NCI-H1417 treated with DMSO at 0.1 percent for 48 hours (cell line): ENCODE results near the gene BHLHE23.
"Not testable (repeated sequence)": the region's sequence is repeated elsewhere in the genome, so short reads cannot be mapped to it uniquely, and the experiment has no call there.

Experiments used
- DNase-seq: peaks from one replicate; lab custom pipeline; 2025; lab: John Stamatoyannopoulos, UW

BHLHE23 gene

GRCh38 chr20:63043348-63044203 is 36.8 kb upstream of the BHLHE23 start:
- DNase-seq = no peak

GRCh38 chr20:63042448-63043071 is 35.8 kb upstream of the BHLHE23 start:
- no peak for DNase-seq

DNA sequence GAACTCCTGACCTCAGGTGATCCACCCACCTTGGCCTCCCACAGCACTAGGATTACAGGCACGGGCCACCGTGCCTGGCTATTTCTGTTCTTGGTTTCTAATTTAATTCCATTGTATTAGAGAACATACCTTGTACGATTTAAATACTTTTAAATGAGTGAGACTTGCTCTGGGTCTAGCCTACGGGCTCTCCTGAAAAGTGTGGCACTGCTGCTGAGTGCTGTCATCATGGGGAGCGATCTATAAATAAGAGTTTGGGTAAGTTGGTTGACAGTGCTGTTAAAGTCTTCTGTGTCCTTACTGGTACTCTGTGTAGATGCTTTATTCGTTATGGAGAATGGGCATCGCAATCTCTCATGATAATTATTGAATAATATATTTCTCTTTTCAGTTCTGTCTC is 35.0 kb upstream of the BHLHE23 start:
- no peak for DNase-seq

DNA sequence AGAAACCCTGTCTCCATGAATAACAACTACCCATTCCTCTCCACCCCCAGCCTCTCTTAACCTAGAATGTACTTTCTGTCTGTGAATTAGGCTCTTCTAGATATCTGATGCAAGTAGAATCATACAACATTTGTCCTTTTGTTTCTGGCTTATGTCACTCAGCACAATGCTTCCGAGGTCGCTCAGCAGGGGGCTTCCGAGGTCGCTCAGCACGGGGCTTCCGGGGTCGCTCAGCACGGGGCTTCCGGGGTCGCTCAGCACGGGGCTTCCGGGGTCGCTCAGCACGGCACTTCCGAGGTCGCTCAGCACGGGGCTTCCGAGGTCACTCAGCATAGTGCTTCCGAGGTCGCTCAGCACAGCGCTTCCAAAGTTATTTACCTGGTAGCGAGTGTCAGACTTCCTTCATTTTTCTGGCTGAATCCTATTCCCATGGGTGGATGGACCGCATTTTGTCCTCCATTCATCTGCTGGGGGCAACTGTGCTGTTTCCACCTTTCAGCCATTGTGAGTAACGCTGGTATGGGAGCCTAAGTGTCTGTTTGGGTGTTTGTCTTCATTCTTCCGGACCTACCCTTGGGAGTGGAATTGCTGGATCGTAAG is 31.0 kb upstream of the BHLHE23 start:
- DNase-seq = no peak

- no peak for DNase-seq
Observed at GRCh38 chr20:63036291-63036690, 29.5 kb upstream of the BHLHE23 start.

- no peak for DNase-seq
Observed at GRCh38 chr20:63035603-63036185, 28.9 kb upstream of the BHLHE23 start.

DNA sequence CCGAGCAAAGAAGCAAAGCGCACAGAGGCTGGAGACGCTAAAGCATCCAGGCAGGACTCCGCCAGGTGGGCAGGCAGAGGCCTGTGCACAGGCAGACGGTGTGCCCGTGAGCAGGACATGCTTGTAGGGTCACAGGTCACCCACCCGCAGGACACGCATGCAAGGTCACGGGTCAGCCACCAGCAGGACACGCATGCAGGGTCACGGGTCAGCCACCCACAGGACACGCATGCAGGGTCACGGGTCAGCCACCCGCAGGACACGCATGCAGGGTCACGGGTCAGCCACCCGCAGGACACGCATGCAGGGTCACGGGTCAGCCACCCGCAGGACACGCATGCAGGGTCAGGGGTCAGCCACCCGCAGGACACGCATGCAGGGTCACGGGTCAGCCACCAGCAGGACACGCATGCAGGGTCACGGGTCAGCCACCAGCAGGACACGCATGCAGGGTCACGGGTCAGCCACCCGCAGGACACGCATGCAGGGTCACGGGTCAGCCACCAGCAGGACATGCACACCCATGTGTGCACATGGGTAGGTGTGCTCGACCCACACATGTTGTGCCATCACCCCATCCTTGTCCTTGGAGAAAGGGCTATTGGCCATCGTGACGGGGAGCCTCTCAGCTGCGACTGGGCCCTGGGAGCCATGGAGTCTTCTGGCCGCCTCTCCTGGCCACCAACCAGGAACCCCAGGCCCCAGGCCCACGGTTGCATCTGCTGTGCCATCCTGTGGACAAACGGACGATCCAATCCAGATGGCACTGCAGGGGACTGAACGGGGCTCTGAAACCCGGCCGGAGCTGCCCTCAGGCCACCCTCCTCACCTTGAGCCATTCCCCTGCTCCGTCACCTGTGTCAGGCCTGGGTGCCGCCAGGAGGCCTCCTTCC is 28.2 kb upstream of the BHLHE23 start:
- DNase-seq = not testable (repeated sequence)

DNA sequence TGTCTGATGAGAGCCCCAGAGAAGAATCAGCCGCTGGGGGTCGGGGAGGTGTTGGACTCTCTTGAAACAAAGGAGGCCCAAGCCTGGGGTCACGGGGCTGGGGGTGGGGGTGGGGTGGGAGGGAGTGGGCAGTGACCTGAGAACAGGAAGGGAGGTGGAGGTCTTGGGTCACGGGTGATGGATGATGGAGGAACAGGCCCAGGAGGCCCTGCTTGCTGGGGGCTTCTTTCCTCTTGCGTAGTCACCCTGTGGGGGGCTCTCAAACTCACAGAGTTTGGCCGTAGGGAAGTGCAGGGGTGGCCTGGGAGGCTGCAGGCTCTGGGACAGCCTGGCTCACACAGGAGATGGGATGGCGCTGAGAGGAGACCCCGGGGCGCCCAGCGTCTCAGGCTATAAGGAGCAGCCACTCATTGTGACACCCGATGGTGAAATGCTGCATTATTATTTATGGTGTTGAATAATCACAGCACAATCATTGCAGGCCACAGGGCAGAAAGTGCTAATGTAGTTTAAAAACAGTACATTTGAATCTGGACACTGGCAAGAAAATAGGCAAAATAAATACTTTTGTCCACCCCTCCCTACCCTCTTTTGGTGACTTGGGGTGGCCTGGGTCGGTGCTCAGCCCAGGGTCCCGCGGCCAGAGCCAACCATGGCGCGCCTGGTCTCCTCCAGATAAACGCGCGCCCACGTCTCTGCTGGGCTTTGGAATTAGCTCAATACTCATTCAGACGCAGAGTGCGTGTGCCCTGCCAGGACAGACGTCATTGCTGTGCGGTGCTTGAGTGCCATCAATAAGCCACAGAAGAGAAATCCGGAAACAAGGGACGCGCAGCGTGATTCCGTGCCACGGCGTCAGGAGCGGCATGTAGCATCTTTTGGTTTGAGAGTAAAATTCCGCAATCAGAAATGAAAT is 27.3 kb upstream of the BHLHE23 start:
- DNase-seq = no peak

DNA sequence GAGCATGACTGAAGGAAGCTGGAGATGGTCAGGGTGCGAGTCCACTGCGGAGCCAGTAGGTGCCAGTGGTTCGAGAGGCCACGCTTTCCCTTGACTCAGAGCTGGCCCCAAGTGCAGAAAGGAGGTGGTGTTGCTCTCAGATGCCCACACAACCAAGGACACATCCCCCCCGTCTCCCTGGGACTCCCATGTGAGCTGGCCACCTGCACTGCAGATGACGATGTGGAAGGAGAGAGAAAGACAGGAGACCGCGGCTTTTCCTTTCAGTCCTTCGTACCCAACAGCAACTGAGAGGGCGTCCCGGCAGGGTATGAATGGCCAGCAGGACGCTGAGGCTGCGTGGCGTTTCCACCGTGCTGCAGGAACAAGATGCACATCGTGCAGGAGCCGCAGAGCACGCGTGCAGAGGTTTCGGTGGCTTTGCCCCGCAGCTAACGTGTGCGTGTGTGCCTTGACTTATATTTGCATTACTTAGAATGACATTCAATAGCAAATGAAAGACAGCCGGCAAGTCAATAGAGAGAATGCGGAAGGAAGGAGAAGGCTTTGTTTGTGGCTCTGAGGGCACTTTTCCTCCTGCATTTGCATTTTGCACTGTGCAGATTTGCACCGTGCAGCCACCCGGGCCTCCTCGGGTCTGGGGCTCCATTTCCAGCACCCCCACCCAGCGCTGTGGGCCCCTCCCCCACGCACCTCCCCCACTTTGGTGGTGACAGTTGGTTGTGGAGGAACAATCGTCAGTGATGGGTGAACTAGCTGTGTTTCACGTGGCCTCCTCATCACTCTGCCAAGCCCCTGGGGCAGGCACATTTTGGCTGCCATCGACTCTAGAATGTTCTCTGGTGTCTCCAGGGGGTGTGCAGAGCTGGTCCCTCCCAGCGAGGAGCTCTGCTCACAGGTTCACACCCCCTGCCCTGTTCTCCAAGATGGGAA is 26.4 kb upstream of the BHLHE23 start:
- DNase-seq = no peak

DNA sequence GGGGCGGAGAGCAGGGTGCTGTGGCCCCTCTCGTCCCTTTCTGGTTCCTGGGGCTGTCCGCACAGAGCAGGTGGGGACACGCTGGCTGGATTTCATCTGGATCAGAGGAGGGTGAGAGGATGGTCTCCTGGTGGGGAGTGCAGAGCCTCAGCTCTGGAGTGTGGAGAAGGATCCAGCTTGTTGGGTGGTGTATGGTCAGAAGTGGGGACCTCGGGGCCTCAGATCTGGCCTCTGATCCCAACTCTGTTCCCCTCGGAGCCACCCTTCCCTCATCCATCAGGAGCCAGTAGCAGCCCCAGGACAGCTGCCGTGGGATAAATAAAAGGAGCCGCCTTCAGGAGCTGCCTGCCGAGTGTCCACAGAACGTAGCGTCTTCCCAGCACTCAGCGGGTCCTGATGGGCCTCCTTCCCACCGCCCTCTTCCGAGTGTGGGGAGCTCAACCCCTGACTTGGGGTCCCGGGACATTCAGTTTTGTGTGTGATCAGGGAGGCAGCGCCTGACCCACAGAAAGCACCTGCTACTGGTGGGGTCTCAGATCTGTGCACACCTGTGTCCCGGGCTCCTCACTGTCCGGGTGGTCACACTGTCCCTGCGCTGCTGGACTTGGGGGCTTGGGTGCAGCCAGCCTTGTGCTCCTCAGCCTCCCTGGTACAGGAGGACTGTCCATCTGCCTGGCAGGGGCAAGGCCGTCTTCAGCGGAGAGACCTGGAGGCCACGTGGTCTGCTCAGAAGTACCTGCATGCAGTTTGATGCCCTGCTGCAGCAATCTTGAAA is 25.4 kb upstream of the BHLHE23 start:
- DNase-seq = no peak

DNA sequence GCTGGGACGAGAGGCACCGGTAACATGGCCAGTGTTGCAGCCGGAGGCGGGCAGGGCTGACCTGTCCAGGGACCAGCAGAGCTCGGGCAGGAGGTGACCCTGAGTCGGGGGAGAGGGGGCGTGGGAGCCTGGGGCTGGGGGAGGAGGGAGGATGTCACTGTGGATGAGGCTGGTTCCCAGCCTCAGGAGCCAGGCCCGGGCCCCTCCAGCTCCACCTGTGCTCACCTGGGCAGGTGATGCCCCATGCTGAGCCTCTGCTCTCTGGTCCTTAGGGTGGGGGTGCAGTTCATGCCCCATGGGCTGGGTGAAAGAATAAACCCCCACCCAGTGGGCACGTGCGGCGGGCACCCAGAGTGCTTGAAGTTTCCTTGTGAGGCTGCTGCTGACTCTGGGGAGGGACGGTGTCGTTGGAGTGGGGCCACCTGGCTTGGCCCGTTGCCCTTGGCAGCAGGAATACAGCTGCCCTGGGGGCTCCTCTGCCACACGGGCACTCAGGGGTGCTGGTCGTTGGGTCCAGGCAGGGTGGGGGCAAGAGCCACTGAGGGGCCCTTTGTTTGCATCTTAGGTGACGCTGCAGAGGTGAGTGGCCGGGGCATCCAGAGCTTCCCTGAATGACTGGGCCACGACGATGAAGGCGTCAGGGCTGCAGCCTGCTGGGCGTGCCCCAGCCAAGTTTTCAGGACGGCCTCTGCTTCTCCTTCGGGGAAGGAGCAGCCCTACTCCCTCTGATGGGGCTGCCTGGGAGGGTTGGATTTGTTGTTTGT is 24.7 kb upstream of the BHLHE23 start:
- no peak for DNase-seq

DNA sequence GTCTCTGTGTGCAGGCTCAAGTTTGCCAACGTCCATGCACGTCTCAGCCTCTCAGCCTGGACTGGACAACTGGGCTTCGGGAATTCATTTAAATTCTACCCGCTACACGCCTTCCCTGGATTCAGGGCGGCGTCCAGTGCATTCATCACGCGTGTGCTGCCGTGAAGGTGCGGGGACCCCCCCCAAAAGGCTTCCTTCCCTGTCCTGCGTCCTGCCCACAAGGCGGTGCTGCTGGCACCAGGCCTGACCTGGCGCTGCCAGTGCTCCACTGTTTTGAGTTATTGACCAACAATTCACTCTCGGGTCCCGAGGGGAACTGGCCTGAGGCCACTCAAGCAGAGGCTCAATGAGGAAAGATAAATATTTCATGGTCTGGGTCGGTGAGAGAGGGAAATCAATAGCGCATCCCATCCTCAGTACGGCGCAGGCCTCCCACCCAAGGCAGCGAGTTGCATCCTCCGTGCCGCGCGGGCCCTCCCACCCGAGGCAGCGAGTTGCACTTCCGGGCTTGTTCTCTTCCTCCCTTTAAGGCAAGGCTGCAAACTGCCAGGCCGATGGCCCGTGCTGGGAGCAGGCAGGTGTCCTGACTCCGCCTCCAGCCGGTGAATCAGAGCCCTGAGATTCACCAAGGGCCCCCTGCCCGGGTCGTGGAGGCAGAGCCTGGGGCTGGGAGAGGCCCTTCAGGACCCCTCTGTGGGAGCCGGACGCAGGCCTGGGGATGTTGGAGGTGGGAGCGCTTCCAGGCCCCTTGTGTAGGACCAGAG is 22.8 kb upstream of the BHLHE23 start:
- DNase-seq = no peak

DNA sequence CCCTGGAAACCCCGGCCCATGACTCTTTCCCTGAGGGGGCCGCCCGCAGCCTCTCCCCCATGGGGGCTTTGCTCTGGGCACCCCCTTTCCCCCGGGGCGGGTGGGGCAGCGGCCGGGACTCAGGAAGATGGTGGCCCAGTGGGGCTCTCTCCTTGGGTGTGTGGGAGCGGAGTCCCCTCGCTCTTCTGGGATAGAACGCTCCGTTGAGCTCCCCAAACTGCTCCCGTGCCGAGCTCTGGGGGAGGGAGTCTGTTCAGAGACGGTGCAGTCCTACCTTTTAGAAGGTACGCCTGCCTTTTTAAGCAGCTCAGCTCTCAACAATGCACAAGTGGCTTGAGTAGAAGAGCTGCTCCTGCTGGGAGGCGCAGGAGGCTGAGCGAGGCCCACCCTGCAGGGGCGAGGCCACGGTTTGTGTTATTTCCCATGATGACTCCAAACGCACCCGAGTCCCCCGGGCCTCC is 21.7 kb upstream of the BHLHE23 start:
- no peak for DNase-seq

GRCh38 chr20:63027922-63028389 is 21.2 kb upstream of the BHLHE23 start:
- DNase-seq = no peak

DNA sequence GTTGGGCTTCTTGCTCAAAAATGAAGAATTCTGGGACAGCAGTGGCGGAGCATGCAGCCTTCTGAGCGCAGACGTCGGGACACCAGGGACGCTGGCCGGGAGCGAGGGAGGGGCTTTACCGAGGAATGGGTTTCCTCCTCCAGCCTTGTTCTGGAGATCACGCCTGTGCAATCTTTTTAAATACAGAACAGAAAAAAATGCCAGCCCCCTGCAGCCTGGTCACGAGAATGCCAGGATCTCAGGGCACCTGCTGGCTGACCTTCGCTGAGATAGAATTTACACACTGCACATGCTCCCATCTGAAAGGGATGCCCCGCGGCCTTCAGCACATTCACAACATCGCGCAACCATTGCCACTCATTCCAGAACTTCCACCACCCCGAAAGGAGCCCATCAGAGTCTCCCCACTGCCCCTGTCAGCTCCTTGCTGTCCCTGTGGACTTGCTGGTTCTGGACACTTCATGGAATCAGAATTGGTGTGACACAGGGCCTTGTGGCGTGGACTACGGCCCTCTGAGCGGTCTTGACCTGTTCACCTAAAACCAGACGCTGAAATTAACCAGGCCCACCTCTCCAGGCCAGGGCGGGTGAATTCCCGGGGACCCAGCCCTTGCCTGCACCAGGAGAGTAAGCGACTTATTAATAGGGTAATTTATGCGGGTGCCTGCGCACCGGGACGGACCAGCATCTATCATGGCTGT is 20.6 kb upstream of the BHLHE23 start:
- DNase-seq = no peak

DNA sequence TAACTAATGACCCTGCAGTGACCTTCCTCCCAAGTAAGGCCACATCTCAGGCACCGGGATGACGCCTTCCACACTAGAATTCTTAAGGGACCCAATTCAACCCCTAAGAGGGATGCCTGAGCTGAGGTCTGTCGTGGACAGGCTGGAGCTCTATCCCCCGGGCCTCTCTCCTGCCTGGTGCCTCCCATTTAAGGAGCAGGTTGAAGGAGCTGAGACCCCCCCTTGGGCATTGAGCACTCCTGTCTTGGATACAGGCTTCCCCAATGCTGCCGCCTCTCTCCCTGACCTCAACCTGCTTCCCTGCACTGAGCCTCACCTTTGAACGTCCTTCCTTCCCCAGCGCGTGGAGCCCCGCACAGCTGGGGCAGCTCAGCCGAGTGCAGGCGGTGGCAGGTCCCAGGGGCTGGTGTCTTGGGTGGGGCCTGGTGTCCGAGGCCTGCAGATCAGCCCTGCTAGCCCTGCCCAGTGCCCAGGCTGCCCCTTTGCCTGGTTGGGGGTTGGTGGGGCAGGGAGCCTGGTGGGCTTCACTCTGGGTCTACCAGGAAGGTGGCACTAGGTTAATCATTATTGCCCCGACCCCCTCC is 19.9 kb upstream of the BHLHE23 start:
- DNase-seq = no peak
